Neuronal stem cell (in vitro differentiated cells): ENCODE measurements around the gene PEX11G.
"Not testable (repeated sequence)": the region's sequence is repeated elsewhere in the genome, so short reads cannot be mapped to it uniquely, and the experiment has no call there.

Source experiments
- DNase-seq: peaks from one replicate; pipeline ENCODE4 v3.0.0-alpha.2; 2013; ENCODE audit warnings: low spot score
- H2AFZ ChIP-seq: one replicate; pipeline ENCODE4 v1.6.1; 2013; ENCODE audit warnings: mild to moderate bottlenecking, low read length, inconsistent platforms
- H2AK5ac ChIP-seq: 2 replicates; pipeline ENCODE4 v1.6.1; 2013; ENCODE audit warnings: low read depth, mild to moderate bottlenecking, inconsistent platforms, low read length, moderate library complexity, mixed read lengths
- H2BK120ac ChIP-seq: 2 replicates; pipeline ENCODE4 v1.6.1; 2013; ENCODE audit warnings: low read depth, mild to moderate bottlenecking, inconsistent platforms, low read length, moderate library complexity, mixed read lengths
- H2BK12ac ChIP-seq: one replicate; pipeline ENCODE4 v1.6.1; 2013; ENCODE audit warnings: low read length, inconsistent platforms
- H2BK15ac ChIP-seq: 2 replicates; pipeline ENCODE4 v1.6.1; 2013; ENCODE audit warnings: mild to moderate bottlenecking, low read length, inconsistent platforms, mixed read lengths
- H2BK5ac ChIP-seq: one replicate; pipeline ENCODE4 v1.6.1; 2013; ENCODE audit warnings: inconsistent platforms, mild to moderate bottlenecking, low read length, moderate library complexity
- H3K14ac ChIP-seq: one replicate; pipeline ENCODE4 v1.6.1; 2013; ENCODE audit warnings: low read length, inconsistent platforms
- H3K18ac ChIP-seq: 2 replicates; pipeline ENCODE4 v1.6.1; 2013; ENCODE audit warnings: low read length, inconsistent platforms
- H3K23ac ChIP-seq: 2 replicates; pipeline ENCODE4 v1.6.1; 2013; ENCODE audit warnings: low read depth, mild to moderate bottlenecking, mixed read lengths, low read length, inconsistent platforms; ENCODE audit not compliant: poor library complexity
- H3K27ac ChIP-seq: replicated peaks from 3 replicates; pipeline ENCODE4 v1.5.1; 2013; ENCODE audit warnings: low read length, inconsistent platforms
- H3K27me3 ChIP-seq, 3 experiments: 2 replicates each; pipeline ENCODE4 v1.6.1; 2013; ENCODE audit warnings: low read length in 3 of 3, mild to moderate bottlenecking in 2 of 3, inconsistent platforms in 1 of 3, low read depth in 1 of 3, mixed read lengths in 1 of 3, moderate library complexity in 1 of 3; ENCODE audit not compliant: control insufficient read depth in 3 of 3, insufficient read depth in 3 of 3
- H3K36me3 ChIP-seq, 2 donors: replicated peaks in 1 of 2; 2 replicates each; pipeline ENCODE4 v1.6.1; 2013; ENCODE audit warnings: low read length in 2 of 2; ENCODE audit not compliant: control insufficient read depth in 2 of 2, insufficient read depth in 2 of 2
- H3K4ac ChIP-seq: 2 replicates; pipeline ENCODE4 v1.6.1; 2013; ENCODE audit warnings: inconsistent platforms, mild to moderate bottlenecking, low read length, moderate library complexity
- H3K4me1 ChIP-seq, 2 donors: 1 replicate in 1 of 2; 2 replicates in 1 of 2; pipeline ENCODE4 v1.6.1; 2013; ENCODE audit warnings: low read length in 2 of 2, low read depth in 1 of 2; ENCODE audit not compliant: control insufficient read depth in 2 of 2, insufficient read depth in 1 of 2
- H3K4me2 ChIP-seq: one replicate; pipeline ENCODE4 v1.6.1; 2013; ENCODE audit warnings: mild to moderate bottlenecking, low read length, inconsistent platforms; ENCODE audit not compliant: insufficient read depth, poor library complexity, severe bottlenecking
- H3K4me3 ChIP-seq, 2 donors: 2 replicates each; pipeline ENCODE4 v1.5.1; 2013; ENCODE audit warnings: low read length in 2 of 2, mild to moderate bottlenecking in 2 of 2, inconsistent platforms in 1 of 2, moderate library complexity in 1 of 2
- H3K79me1 ChIP-seq: one replicate; pipeline ENCODE4 v1.6.1; 2013; ENCODE audit warnings: low read depth, mild to moderate bottlenecking, inconsistent platforms, low read length, moderate library complexity
- H3K9ac ChIP-seq: one replicate; pipeline ENCODE4 v1.6.1; 2013; ENCODE audit warnings: mild to moderate bottlenecking, low read depth, low read length, inconsistent platforms; ENCODE audit not compliant: poor library complexity
- H3K9me3 ChIP-seq, 2 donors: replicated peaks in 1 of 2; 2 replicates each; pipeline versions ENCODE3 to v1.6.1; 2013; ENCODE audit warnings: low read length in 2 of 2, mild to moderate bottlenecking in 2 of 2, inconsistent platforms in 1 of 2, low read depth in 1 of 2, mixed read lengths in 1 of 2, moderate library complexity in 1 of 2; ENCODE audit not compliant: control insufficient read depth in 2 of 2, insufficient read depth in 1 of 2
- H4K8ac ChIP-seq: one replicate; pipeline ENCODE4 v1.6.1; 2013; ENCODE audit warnings: low read depth, mild to moderate bottlenecking, inconsistent platforms, low read length, moderate library complexity
- H4K91ac ChIP-seq: one replicate; pipeline ENCODE4 v1.6.1; 2013; ENCODE audit warnings: low read length, low read depth, mild to moderate bottlenecking, inconsistent platforms; ENCODE audit not compliant: poor library complexity
- WGBS, 2 donors: extraction: QIAGEN DNeasy Blood & Tissue Kit; methylation state at CpG; one replicate each; pipeline ENCODE4 v1.1.7; 2013; ENCODE audit warnings: missing lambda C conversion rate in 2 of 2, mixed read lengths in 1 of 2; ENCODE audit not compliant: insufficient read length in 2 of 2, insufficient replicate concordance in 1 of 2; ENCODE audit errors: extremely low coverage in 2 of 2; 5-methylcytosine and 5-hydroxymethylcytosine counted together

Gene PEX11G

GRCh38 chr19:7449391-7450070, 39.3 kb downstream of the PEX11G start:
- H3K4ac ChIP-seq, H3K79me1 ChIP-seq, H3K4me1 ChIP-seq, H3K9ac ChIP-seq, H3K14ac ChIP-seq, H4K8ac ChIP-seq, H3K27me3 ChIP-seq, H3K4me2 ChIP-seq, H4K91ac ChIP-seq, H3K18ac ChIP-seq, H2BK5ac ChIP-seq, H3K4me3 ChIP-seq, H2BK12ac ChIP-seq, H2AK5ac ChIP-seq, H2AFZ ChIP-seq, H2BK120ac ChIP-seq, H3K23ac ChIP-seq, H3K27ac ChIP-seq, DNase-seq, H2BK15ac ChIP-seq: not testable (repeated sequence)
- Histone ChIP-seq H3K36me3 (peaks cover 30 to 78% of the 10 kb centered on the region in 2 donors), H3K9me3 (peaks cover 21 to 29% of the 10 kb centered on the region in 2 donors)
- WGBS, 2 donors: no CpG with 5 or more reads among the region's 6 CpGs

GRCh38 chr19:7447648-7448047, 41.2 kb downstream of the PEX11G start:
- Histone ChIP-seq H4K91ac (no peak overlapping the region), H2AK5ac (no peak overlapping the region), H3K4ac (no peak overlapping the region), H4K8ac (no peak overlapping the region), H3K18ac (no peak overlapping the region), H3K9me3 (peaks cover 8 to 15% of the 10 kb centered on the region in 2 donors), H3K4me1 (no peaks in the 10 kb centered on the region), H2BK5ac (no peak overlapping the region), H3K27me3 (no peaks in the 10 kb centered on the region), H3K9ac (no peak overlapping the region), H2AFZ (no peak overlapping the region), H3K36me3 (peaks cover 24 to 81% of the 10 kb centered on the region in 2 donors), H2BK12ac (no peak overlapping the region), H3K4me2 (no peak overlapping the region), H3K14ac (no peak overlapping the region), H2BK15ac (no peak overlapping the region), H3K23ac (no peak overlapping the region), H3K79me1 (peaks cover 3% of the 10 kb centered on the region), H3K4me3 (no peak overlapping the region), H3K27ac (no peak overlapping the region), H2BK120ac (no peak overlapping the region)
- no peak for DNase-seq
- WGBS, 2 donors: no CpG with 5 or more reads among the region's 6 CpGs

- Histone ChIP-seq H2BK120ac (no peak overlapping the region), H4K91ac (no peak overlapping the region), H3K79me1 (peaks cover 2% of the 10 kb centered on the region), H4K8ac (no peak overlapping the region), H3K36me3 (peaks cover 30 to 92% of the 10 kb centered on the region in 2 donors), H3K9me3 (peaks cover 3 to 4% of the 10 kb centered on the region in 2 donors), H3K4ac (no peak overlapping the region), H3K4me2 (no peak overlapping the region), H3K23ac (no peak overlapping the region), H2BK15ac (no peak overlapping the region), H3K4me3 (no peak overlapping the region), H2AK5ac (no peak overlapping the region), H2BK5ac (no peak overlapping the region), H3K9ac (no peak overlapping the region), H2AFZ (no peak overlapping the region), H3K4me1 (no peaks in the 10 kb centered on the region), H3K18ac (no peak overlapping the region), H3K14ac (no peak overlapping the region), H3K27ac (no peak overlapping the region), H3K27me3 (no peaks in the 10 kb centered on the region), H2BK12ac (no peak overlapping the region)
- DNase-seq: no peak
- WGBS, 2 donors: no CpG with 5 or more reads among the region's 3 CpGs
Measured at GRCh38 chr19:7445104-7445503, 43.7 kb downstream of the PEX11G start.

- Histone ChIP-seq H2AK5ac (no peak overlapping the region), H3K18ac (no peak overlapping the region), H2AFZ (no peak overlapping the region), H2BK5ac (peak overlapping the region; percentile 53), H3K4ac (no peak overlapping the region), H3K23ac (no peak overlapping the region), H4K8ac (peak overlapping the region; percentile 17), H3K9me3 (peaks cover 0 to 2% of the 10 kb centered on the region in 2 donors), H3K79me1 (peaks cover 2% of the 10 kb centered on the region), H2BK12ac (peak overlapping the region; percentile 10), H2BK120ac (peak overlapping the region; percentile 87), H3K27ac (no peak overlapping the region), H3K4me3 (no peak overlapping the region), H3K27me3 (no peaks in the 10 kb centered on the region), H3K4me1 (no peaks in the 10 kb centered on the region), H2BK15ac (no peak overlapping the region), H3K36me3 (peaks cover 28 to 90% of the 10 kb centered on the region in 2 donors), H3K4me2 (no peak overlapping the region), H3K9ac (peak overlapping the region; percentile 81), H4K91ac (no peak overlapping the region), H3K14ac (peak overlapping the region; percentile 21)
- DNase-seq: no peak
- WGBS, 2 donors: no CpG with 5 or more reads among the region's 19 CpGs
Measured at GRCh38 chr19:7444042-7444441, 44.8 kb downstream of the PEX11G start.
